OCI-LY1 (cell line): ENCODE results near the gene COG8.
A peak's percentile ranks its signal among the peaks of the same experiment; 100 is the strongest.

Source experiments
- H2AFZ ChIP-seq: fragments of 200-600 bp; sonication (generic), shearing (Covaris generic); 2 replicates; pipeline ENCODE4 v1.6.0; 2014; ENCODE audit warnings: antibody characterized with exemption, mild to moderate bottlenecking, low read length
- H3F3A ChIP-seq: fragments of 200-600 bp; sonication (generic), shearing (Covaris generic); 2 replicates; pipeline ENCODE4 v1.6.0; 2014; ENCODE audit warnings: mild to moderate bottlenecking, antibody characterized with exemption, low read length, moderate library complexity; ENCODE audit not compliant: insufficient read depth
- H3K27ac ChIP-seq: fragments of 200-600 bp; sonication (generic); 2 replicates; pipeline ENCODE4 v1.5.1; 2014; ENCODE audit warnings: low read length, mixed run types, mild to moderate bottlenecking, low read depth; ENCODE audit not compliant: poor library complexity, severe bottlenecking
- H3K27me3 ChIP-seq: fragments of 200-600 bp; sonication (generic); 2 replicates; pipeline ENCODE4 v1.6.0; 2014; ENCODE audit warnings: antibody characterized with exemption, mild to moderate bottlenecking, low read length, moderate library complexity; ENCODE audit not compliant: insufficient read depth
- H3K36me3 ChIP-seq: fragments of 200-600 bp; sonication (generic); 2 replicates; pipeline ENCODE4 v1.6.1; 2014; ENCODE audit warnings: mild to moderate bottlenecking, antibody characterized with exemption, low read length, moderate library complexity, mixed read lengths; ENCODE audit not compliant: insufficient read depth
- H3K4me1 ChIP-seq: fragments of 200-600 bp; sonication (generic); 2 replicates; pipeline ENCODE4 v1.5.1; 2014; ENCODE audit warnings: mild to moderate bottlenecking, low read length, moderate library complexity; ENCODE audit not compliant: insufficient read depth, severe bottlenecking
- H3K4me2 ChIP-seq: fragments of 200-600 bp; sonication (generic), shearing (Covaris generic); 2 replicates; pipeline ENCODE4 v1.6.1; 2014; ENCODE audit warnings: low read length
- H3K4me3 ChIP-seq: fragments of 200-600 bp; sonication (generic); 2 replicates; pipeline ENCODE4 v1.5.1; 2014; ENCODE audit warnings: low read length, low read depth, mild to moderate bottlenecking, mixed read lengths; ENCODE audit not compliant: poor library complexity, severe bottlenecking
- H3K79me2 ChIP-seq: fragments of 200-600 bp; shearing (Covaris generic); 2 replicates; pipeline ENCODE4 v1.6.1; 2016; ENCODE audit warnings: mixed run types, low read length, mixed read lengths; ENCODE audit not compliant: insufficient read depth
- H3K9ac ChIP-seq: fragments of 200-600 bp; sonication (generic), shearing (Covaris generic); 2 replicates; pipeline ENCODE4 v1.6.1; 2014; ENCODE audit warnings: mild to moderate bottlenecking, low read length, mixed read lengths
- H3K9me2 ChIP-seq: fragments of 200-600 bp; sonication (generic), shearing (Covaris generic); 2 replicates; pipeline ENCODE4 v1.6.1; 2014; ENCODE audit warnings: low read depth, mild to moderate bottlenecking, low read length, mixed read lengths
- H3K9me3 ChIP-seq: fragments of 200-600 bp; shearing (Covaris generic); 2 replicates; pipeline ENCODE4 v1.6.1; 2014; ENCODE audit warnings: low read length, mixed read lengths
- H4K20me1 ChIP-seq: fragments of 200-600 bp; sonication (generic), shearing (Covaris generic); 2 replicates; pipeline ENCODE4 v1.6.0; 2016; ENCODE audit warnings: mild to moderate bottlenecking, low read length; ENCODE audit not compliant: insufficient read depth
- EZH2 ChIP-seq: fragments of 200-600 bp; sonication (generic), shearing (Covaris generic); IDR thresholded peaks from 2 replicates; pipeline ENCODE4 v1.8.0; 2017; ENCODE audit warnings: borderline replicate concordance, mixed run types, mild to moderate bottlenecking, antibody characterized with exemption, low read length, moderate library complexity, mixed read lengths
- TF ChIP-seq, protein P1 (sequence below): fragments of 200-600 bp; sonication (generic), shearing (Covaris generic); IDR thresholded peaks from 2 replicates; pipeline ENCODE4 v1.5.1; 2017; ENCODE audit warnings: mild to moderate bottlenecking, antibody characterized with exemption, low read length, moderate library complexity, mixed read lengths

COG8 gene

DNA sequence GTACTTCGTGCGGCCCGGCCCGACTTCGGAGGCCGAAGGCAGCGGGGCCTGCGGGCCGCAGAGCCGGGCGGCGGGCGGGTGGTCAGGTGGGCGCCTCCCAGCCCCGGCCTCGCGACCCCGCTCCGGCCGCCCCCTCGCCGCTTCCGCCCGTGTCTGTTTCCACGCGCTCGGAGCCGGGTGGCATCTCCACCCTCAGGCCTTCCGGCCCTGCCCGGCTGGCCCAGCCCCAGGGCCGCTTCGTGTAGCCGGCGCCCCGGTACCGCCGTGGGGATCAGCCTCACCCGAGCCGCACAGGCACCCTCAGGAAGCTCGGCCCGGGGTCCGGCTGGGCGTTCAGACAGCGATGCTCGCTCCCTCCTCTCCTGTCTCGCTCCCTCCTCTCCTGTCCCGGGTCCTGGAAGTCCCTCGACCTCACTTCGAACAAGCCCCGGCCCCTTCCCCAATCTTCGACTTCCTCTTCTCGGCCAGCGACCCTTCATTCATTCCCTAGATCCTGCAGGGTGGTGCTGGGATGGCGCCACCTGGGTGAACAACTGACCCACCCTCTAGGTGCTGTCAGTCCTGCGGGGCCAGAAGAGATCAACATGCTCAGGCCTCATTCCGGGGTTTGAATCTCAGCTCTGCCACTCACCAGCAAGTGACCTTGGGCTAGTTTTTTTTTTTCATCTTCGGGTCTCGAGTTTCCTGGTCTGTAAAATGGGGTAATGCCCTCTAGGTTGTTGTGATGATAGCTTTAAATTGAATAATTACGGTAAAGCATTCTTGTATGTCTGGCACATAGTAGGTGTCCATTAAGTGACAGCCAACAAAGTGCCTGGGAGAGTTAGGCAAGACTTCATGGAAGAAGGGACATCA, 27.6 kb downstream of the COG8 start:
- Histone ChIP-seq H3K4me1 (peaks cover 10% of the 10 kb centered on the region), H3K27me3 (no peaks in the 10 kb centered on the region), H3K4me3 (peak overlapping the region; percentile 71), H3K79me2 (peaks cover 8% of the 10 kb centered on the region), H3K9me3 (no peaks in the 10 kb centered on the region), H3K36me3 (peaks cover 33% of the 10 kb centered on the region), H3F3A (no peaks in the 10 kb centered on the region; the same call in 1 of the 2 replicates), H3K9me2 (no peaks in the 10 kb centered on the region), H3K4me2 (peak overlapping the region; percentile 78), H2AFZ (no peak overlapping the region), H3K9ac (peak overlapping the region; percentile 73), H3K27ac (no peak overlapping the region), H4K20me1 (no peaks in the 10 kb centered on the region)
- TF ChIP-seq, protein P1, sequence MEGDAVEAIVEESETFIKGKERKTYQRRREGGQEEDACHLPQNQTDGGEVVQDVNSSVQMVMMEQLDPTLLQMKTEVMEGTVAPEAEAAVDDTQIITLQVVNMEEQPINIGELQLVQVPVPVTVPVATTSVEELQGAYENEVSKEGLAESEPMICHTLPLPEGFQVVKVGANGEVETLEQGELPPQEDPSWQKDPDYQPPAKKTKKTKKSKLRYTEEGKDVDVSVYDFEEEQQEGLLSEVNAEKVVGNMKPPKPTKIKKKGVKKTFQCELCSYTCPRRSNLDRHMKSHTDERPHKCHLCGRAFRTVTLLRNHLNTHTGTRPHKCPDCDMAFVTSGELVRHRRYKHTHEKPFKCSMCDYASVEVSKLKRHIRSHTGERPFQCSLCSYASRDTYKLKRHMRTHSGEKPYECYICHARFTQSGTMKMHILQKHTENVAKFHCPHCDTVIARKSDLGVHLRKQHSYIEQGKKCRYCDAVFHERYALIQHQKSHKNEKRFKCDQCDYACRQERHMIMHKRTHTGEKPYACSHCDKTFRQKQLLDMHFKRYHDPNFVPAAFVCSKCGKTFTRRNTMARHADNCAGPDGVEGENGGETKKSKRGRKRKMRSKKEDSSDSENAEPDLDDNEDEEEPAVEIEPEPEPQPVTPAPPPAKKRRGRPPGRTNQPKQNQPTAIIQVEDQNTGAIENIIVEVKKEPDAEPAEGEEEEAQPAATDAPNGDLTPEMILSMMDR = peak; percentile 45
- TF ChIP-seq EZH2 = no peak

DNA sequence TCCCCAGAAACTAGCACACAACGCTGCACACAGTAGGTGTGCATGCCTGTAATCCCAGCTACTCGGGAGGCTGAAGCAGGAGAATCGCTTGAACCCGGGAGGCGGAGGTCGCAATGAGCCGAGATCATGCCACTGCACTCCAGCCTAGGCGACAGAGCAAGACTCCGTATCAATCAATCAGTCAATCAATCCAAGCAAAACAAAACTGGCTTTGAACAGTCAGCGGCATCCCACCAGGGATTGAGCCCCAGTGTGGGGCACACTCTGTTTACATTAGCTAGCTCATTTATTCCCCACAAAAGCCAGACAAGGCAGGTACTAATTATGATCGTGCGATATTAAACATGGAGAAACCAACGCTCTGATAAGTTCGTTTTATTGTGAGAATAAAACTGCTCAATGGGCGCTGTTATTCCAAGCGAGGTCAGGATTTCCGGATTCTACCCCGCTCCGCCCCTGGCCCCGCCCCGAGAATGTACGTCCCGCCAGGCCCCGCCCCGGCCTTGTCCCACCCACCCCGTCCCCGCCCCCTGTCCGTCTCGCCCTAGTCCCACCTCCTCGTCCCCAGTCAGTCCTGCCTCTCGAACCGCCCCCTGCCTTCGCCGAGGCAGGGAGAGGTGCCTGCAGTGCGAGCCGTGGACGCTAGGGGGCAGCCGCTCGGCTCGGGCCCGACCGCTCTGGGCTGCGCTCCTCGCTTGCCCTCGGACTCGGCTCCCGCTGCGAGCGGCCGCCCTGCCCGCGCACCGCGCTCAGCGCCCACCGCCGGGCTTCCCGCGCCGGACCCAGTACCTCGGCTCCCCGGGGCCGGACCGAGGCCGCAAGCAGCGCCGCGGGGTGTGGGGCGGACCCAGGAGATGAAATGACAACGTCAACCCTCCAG, 28.5 kb downstream of the COG8 start, which contains the start of gene VPS4A:
TSS of gene VPS4A (plus strand) at position 698 of the 880 bp plus-strand sequence. CDS start at position 860, 162 bp downstream.
- H2AFZ ChIP-seq = no peak within 1 kb of the TSS
- H3K4me1 ChIP-seq = peaks cover 10% of the 10 kb centered on the region
- peak within 1 kb of the TSS; percentile 52 for H3K27ac ChIP-seq
- no peaks in the 10 kb centered on the region for H3K9me2 ChIP-seq
- H3K36me3 ChIP-seq = peaks cover 24% of the 10 kb centered on the region
- peak within 1 kb of the TSS; percentile 71 for H3K4me3 ChIP-seq
- H4K20me1 ChIP-seq = no peaks in the 10 kb centered on the region
- TF ChIP-seq, protein P1 = peak; percentile 67
- TF ChIP-seq EZH2 = no peak
- H3K9me3 ChIP-seq = no peaks in the 10 kb centered on the region
- H3K27me3 ChIP-seq = no peaks in the 10 kb centered on the region
- H3F3A ChIP-seq = no peaks in the 10 kb centered on the region; the same call in 1 of the 2 replicates
- peaks cover 8% of the 10 kb centered on the region for H3K79me2 ChIP-seq
- H3K4me2 ChIP-seq = peak within 1 kb of the TSS; percentile 78
- peak within 1 kb of the TSS; percentile 73 for H3K9ac ChIP-seq

DNA sequence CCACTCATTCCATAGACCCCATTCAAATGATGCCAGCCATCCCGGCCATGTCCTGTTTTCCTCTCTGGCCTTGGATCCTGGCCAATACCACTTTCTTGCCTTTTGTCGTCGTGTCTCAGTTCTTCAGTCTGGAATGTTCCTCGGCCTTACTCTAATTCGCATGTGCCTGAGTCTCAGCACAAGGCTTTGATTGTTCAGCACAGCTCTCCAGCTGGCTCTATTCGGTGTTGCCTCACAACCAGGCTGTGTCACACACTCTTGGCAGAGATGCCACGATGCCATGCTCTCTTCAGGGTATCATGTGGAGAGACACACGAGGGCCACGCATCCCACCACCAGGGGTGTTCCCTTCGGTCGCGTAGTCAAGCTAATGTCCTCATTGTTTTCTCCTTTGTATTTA, 30.0 kb downstream of the COG8 start:
- Histone ChIP-seq H4K20me1 (no peaks in the 10 kb centered on the region), H3K4me1 (peaks cover 10% of the 10 kb centered on the region), H3K27me3 (no peaks in the 10 kb centered on the region), H3F3A (no peaks in the 10 kb centered on the region; the same call in 1 of the 2 replicates), H2AFZ (no peak overlapping the region), H3K4me3 (no peak overlapping the region), H3K9ac (no peak overlapping the region), H3K4me2 (no peak overlapping the region), H3K79me2 (peaks cover 8% of the 10 kb centered on the region), H3K9me3 (no peaks in the 10 kb centered on the region), H3K36me3 (peaks cover 12% of the 10 kb centered on the region; the same call in 1 of the 2 replicates), H3K27ac (no peak overlapping the region), H3K9me2 (no peaks in the 10 kb centered on the region)
- TF ChIP-seq, protein P1 = no peak
- no peak for TF ChIP-seq EZH2
